ENCODE results near the gene TBC1D5.
"Not testable (repeated sequence)": the region's sequence is repeated elsewhere in the genome, so short reads cannot be mapped to it uniquely, and the experiment has no call there.

TBC1D5 gene

GRCh38 chr3:17742102-17742879 is at the start of gene TBC1D5:
TSS of gene TBC1D5 (minus strand) at chr3:17742631. CDS start at chr3:17508570, 234,061 bp downstream.
- DNase-seq (ENCODE audit: low read depth in 2 of 3, low spot score in 1 of 3), result peak; percentile 85 to 91 (median 91)

GRCh38 chr3:17783426-17783825 is 41.0 kb upstream of the TBC1D5 start:
- DNase-seq (ENCODE audit: low read depth in 2 of 3, low spot score in 1 of 3), result no peak

DNA sequence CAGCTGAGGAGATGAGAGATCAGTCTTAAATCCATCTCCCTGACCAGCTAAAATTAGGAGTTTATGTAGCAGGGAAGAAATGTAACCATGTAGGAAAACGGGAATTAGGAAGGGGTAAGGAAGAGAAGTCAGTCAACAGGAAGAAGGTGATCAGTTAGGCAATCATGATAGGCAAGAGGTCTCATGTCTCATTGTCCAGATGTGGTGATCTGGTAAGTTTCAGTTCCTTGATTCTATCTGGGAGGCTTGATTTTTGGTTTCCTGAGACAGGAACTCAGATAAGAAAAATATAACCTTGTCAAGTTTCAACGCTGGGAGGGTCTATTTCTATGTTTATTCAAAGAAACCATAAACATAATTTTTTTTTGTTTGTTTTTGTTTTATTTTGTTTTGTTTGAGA is 40.3 kb upstream of the TBC1D5 start:
- DNase-seq (ENCODE audit: low read depth in 2 of 3, low spot score in 1 of 3), result no peak

- DNase-seq (ENCODE audit: low read depth in 2 of 3, low spot score in 1 of 3), result not testable (repeated sequence)
Observed at GRCh38 chr3:17780369-17780768, 37.9 kb upstream of the TBC1D5 start.

- DNase-seq (ENCODE audit: low read depth in 2 of 3, low spot score in 1 of 3), result not testable (repeated sequence)
Observed at GRCh38 chr3:17779304-17780250, 37.1 kb upstream of the TBC1D5 start.

- DNase-seq (ENCODE audit: low read depth in 2 of 3, low spot score in 1 of 3), result not testable (repeated sequence)
Observed at GRCh38 chr3:17777326-17777725, 34.9 kb upstream of the TBC1D5 start.

- peak in 2 of 3 donors; percentile 12 to 14 for DNase-seq (ENCODE audit: low read depth in 2 of 3, low spot score in 1 of 3)
Observed at GRCh38 chr3:17775073-17775472, 32.6 kb upstream of the TBC1D5 start.

- DNase-seq (ENCODE audit: low read depth in 2 of 3, low spot score in 1 of 3), result peak; percentile 33 to 57 (median 48)
Observed at GRCh38 chr3:17774180-17774910, 31.9 kb upstream of the TBC1D5 start.

GRCh38 chr3:17772556-17772955 is 30.1 kb upstream of the TBC1D5 start:
- no peak for DNase-seq (ENCODE audit: low read depth in 2 of 3, low spot score in 1 of 3)

DNA sequence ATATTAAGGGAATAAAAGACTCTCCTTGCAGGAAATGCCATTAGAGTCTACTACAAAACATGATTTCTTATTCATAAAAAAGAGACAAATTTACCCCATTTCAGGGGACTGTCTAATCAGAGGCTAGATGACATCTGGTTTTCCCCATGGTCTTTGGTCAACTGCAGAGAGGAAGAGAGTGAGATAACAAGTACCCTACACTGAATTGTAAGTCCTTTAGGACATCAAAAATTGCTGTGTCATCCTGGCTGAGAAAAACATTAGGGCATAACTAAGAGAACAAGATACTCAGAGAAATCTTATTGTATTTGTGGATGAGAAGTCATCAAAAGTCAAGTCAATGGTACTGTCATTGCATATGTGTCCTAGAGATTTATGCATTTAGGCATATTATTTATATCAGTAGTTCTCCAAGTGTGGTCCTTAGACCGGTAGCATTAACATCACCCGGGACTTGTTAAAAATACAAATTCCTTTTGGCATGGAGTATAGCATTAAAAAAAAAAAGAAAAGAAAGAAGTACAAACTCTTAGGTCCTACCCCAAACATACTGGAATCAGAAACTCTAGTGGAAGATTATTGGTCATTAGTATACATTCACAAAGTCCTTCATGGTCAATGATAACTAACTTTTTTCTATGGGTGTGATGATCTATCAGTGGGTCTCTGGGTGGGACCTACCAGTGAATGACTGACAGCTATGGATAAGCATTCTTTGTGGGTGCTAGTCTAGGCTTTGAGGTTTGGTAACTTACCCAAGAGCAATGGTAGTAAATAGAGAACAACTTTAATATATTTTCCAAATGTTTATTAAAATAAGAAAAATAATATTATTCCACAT is 29.0 kb upstream of the TBC1D5 start:
- DNase-seq (ENCODE audit: low read depth in 2 of 3, low spot score in 1 of 3), result no peak

- no peak for DNase-seq (ENCODE audit: low read depth in 2 of 3, low spot score in 1 of 3)
Observed at GRCh38 chr3:17770682-17771081, 28.3 kb upstream of the TBC1D5 start.

GRCh38 chr3:17765819-17766472 is 23.5 kb upstream of the TBC1D5 start:
- no peak for DNase-seq (ENCODE audit: low read depth in 2 of 3, low spot score in 1 of 3)

DNA sequence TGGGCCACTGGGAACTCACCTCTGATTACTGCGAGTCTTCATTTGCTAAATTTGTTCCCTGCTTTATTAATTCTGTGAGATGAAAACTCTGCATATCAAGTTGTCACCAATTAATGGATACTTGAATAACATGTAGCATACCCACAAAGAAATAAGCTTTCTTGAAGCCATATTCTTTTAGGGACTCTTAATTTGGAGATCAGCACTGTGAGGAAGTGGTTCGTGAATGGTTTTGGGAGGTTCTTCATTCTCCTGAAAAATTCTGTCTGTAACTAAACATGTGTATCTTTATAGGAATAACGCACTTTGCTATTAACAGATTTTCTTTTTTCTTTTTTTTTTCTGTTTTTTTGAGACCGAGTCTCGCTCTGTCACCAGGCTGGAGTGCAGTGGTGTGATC is 19.1 kb upstream of the TBC1D5 start:
- no peak for DNase-seq (ENCODE audit: low read depth in 2 of 3, low spot score in 1 of 3)

DNA sequence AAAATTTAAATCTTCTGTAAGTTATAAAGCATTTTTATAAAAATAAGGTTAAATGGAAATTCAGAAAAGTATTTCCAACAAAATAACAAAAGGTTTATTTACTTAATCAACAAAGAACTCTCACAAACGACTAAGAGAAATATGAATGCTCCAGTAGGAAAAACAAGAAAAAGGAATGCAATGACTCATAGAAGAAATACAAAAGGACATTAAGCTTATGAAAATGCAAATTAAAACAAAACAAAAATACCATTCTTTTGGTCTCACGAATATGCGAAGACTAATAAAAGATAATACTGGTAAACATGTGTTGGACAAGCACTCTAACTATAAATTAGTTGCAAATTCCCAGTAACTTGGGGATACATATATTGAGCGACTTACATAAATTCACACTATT is 17.5 kb upstream of the TBC1D5 start:
- DNase-seq (ENCODE audit: low read depth in 2 of 3, low spot score in 1 of 3), result no peak

DNA sequence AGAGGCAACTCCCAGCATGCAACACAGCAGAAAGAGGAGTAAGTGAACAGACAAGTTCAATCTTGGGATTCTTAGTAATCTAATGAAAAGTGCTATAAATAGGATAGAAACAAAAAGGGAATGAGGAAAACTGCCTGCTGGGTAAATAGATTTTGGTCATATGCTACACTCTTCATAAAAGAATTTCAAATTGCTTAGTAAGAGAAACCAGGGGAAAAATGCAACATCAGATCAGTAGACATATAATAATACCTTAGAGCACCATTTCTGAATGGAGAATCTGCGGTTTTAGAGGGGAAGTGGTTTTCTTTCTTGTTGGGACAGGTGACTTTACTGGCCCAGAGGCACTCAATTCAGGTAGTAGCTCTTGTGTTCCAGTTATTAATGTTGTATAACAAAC is 13.4 kb upstream of the TBC1D5 start:
- DNase-seq (ENCODE audit: low read depth in 2 of 3, low spot score in 1 of 3), result no peak

DNA sequence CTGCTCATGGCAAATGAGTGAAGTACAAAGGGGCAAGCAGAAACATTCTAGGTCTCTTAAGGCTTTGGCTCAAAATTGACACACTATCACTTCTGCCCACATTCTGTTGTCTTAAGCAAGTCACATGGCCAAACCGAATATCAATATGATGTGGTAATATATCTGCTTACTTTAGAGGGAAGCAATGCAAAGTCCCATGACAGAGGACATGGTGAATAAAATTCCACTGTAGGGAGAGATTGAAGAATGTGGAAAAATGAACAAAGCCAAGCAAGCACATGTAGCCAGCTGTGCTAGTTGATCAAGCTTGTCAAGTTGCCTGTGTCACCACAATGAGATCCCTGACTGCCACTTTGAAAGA is 11.2 kb upstream of the TBC1D5 start:
- no peak for DNase-seq (ENCODE audit: low read depth in 2 of 3, low spot score in 1 of 3)

DNA sequence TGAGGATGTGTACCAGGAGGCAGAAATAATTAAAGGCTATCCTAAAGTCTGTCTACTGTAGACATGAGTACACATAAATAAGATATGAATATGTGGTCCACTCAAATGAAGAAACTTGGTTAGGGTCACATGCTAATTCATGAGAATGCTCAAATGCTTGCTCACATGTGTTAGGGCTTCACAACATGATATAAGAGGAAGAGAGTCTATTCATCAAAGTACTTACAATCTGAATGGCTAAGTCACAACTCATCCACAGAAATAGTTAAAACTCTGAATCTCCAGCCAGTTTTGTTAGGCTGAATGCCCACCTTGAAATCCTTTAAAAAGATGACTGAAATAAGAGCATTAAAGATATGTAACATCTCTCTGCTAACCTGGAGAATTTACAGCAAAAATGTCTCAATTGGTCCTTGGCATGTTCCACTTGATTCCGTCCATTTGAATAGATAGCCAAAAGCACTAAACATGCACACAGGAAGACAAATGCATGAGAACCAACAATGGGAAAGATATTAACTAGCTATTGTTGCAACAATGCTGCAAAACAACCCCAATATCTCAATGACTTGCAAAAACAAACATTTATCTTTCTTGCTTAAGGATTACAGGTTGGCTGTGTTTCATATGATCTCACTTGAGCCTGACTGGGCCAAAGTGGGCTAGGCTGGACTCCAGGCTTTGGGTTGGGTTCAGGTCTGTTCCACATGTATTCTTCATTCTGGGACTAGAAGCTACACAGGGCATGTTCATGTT is 10.6 kb upstream of the TBC1D5 start:
- no peak for DNase-seq (ENCODE audit: low read depth in 2 of 3, low spot score in 1 of 3)

GRCh38 chr3:17752436-17752835 is 10.0 kb upstream of the TBC1D5 start:
- no peak for DNase-seq (ENCODE audit: low read depth in 2 of 3, low spot score in 1 of 3)

GRCh38 chr3:17749705-17750293 is 7.4 kb upstream of the TBC1D5 start:
- no peak for DNase-seq (ENCODE audit: low read depth in 2 of 3, low spot score in 1 of 3)
